ENCODE data around the gene SIGLEC1.
A peak's percentile ranks its signal among the peaks of the same experiment; 100 is the strongest.

Gene SIGLEC1

DNA sequence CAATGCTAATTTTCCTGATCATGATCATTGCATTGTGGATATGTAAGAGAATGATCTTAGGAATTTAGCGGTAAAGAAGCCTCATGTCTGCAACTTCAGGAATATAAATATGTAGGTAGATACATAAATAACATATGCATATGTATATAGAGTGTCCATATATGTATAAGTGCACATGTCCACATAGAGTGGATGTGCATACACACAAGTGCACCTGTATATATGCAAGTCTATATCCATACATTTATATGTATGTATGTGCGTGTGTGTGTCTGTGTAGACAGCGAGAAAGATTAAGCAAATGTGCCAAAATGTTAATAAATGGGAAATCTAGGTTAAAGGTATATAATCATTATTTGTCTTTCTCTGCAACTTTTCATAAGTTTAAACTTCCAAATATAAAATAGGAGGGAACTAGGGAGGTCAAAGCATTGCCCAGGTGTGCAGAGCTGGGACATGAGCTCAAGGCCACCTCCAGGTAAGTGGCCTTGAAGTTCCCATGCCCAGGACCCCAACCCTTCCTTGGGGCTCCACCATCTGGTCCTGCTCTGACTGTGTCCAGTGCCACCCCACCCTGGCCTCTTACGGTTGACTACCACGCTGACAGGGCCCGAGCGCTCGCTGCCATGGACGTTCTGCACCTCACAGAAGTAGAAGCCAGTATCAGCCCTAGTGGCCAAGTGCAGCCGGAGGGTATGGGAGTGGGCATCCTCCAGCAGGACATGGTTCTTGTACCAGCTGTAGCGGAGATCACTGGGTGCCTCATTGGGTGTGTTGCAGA lies 9.6 kb downstream of the SIGLEC1 start:
- DNase-seq = no peak

DNA sequence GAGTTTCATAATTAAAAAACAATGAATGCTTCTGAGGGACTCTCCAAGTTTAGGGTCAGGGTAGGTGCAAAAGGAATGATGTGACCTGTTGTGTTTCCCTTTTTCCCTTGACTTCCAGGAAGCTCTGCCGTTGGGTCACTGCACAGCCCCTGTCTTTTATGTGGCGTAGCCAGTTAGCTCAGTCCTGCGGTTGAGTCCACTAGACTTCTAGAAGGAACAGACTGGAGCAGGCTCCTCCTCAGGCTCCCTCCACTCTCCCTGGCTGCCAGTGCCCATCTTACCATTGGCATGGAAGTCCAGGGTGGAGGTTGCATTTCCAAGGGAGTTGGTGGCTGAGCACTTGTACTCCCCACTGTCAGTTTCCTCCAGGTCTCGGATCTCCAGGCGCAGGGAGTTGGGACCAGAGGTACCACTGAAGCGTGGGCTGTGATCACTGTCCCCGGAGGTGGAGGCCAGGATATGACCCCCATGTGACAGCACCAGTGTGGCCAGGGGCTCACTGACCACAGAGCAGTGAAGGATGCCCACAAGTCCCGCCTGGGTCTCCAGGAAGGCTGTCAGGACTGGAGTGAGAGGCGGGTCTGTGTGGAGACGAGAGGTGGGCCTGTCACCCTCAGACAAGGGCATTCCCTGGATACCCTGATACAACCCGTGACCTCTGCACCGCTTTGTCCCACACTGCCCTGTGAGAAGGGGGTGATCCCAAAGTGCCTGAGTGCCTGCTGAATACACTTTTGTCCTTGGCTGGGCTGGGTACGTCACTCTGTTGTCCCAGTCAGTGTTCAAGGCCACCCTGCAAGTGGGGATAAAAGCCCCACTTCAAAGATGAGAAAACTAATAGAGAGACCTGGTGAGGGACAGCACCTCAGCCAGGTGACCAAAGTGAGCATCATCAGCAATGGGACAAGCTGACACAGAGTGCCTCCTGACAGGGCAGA lies 11.1 kb downstream of the SIGLEC1 start:
- no peak for DNase-seq

DNA sequence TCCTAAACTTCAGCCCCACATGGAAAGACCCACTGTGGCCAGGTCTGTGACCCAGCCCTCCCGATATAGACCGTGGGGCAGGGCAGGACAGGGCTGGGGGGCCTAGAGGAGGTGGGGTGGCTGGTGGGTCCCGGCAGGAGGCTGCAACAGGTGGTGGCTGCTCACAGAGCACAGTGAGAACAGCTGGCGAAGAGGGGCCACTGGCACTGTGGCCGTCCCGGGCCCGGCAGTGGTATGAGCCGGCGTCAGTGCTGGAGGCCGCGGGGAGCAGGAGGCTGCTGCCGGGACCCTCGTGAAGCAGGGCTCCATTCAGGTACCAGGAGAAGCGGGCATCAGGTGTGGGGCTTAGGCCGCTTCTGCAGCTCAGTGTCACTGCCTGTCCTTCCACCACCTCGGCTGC lies 13.4 kb downstream of the SIGLEC1 start:
- DNase-seq = no peak

DNA sequence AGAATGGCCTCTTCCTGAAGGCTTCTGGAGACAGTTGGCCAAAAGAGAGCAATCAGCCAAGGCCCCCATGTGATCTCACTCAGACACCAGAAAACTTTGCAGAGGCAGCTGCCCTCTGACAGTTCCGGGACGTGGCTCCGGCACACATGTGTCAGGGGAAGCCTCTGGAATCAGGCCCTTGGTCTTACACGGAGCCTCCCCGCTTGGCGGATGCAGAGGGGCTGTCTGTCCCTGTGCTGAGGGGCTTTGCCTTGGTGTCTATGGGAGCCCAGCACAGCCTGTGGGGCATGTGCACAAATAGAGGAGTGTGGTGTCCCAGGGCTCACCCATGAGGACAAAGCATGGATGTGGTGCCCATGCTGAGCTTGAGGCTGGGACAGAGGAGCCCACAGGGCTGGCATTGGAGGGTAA lies 13.8 kb downstream of the SIGLEC1 start:
- DNase-seq = no peak

DNA sequence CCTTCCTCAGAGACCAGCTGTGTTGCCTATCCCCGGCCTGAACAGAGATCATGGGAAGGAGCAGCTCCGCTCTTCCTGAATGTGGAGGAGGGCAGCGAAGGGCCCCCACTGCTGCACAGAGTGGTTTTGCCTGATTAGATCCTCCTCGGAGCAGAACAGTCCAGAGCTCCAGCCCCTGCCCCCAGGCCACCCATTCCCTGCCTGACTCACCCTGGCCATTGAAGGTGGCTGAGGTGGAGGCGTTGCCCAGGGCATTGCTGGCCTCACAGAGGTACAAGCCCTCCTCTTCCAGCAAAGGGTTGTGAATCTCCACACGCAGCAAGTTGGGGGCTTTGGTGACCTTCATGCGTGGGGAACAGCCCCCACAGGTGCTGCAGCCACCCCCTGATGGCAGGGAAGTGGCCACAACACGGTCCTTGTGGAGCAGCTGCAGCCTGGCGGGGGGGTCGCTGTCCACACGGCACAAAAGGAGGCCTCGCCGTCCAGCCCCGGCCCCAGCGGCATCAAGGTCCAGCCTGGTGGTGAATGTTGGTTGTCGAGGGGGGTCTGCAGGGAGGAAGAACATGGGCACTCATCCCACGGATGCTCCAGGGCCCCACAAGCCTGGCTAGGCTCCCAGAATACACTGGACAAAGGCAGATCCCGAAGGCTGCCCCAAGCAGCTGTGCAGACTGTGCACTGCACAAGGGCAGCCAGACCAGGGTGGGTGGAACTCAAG lies 14.7 kb downstream of the SIGLEC1 start:
- DNase-seq = no peak

DNA sequence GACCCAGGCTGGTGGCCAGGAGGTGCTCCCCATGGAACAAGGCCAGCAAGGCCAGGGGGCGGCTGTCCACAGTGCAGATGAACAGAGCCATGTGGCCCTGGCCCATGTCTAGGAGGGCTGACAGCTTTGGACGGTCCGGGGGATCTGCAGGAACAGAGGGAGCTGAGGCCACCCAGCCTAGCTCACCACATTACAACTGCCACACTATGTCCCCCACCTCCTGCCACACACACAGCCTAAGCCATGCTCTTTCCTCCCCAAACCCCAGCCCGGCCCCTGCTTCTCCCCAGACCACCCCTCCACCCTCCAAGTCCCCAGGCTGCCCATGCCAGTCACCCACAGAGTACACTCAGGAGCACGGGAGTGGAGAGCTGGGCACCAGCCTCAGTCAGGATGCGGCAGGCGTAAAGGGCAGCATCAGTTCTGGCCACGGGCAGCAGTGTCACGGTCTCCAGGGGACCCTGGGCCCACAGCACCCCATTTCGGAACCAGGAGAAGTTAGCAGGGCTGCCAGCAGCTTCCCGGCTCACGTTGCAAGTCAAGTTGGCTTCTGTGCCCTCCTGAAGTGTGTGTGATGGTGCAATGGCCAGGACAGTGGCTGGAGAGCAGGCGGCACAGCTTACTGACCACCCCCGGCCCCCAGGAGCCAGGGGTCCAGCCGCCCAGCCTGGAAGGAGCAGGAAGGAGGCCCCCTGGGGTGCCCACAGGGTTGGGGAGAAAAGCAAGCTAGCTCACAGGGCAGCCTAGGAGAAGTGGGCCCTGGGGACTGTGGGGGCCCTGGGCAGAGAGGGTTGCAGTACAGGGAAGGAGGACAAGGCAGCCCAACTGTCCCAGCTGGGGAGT lies 15.4 kb downstream of the SIGLEC1 start:
- DNase-seq = no peak

DNA sequence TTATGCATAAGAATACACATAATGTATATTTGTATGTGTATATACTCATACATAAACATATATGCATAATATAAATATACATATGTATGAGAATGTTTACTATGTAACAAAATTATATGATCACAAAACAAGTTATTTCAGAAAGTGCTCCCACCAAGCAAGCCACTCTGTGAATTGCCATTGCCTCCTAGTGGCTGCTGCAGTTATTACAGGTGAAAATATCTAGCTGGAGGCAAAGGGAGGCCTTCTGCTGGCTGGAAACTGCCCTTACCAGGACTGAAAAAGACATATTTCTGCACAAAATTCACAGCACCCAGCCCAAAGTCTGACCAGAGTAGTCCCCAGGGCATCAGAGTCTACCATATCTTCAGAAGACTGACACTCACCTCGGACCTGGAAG lies 16.2 kb downstream of the SIGLEC1 start:
- no peak for DNase-seq

DNA sequence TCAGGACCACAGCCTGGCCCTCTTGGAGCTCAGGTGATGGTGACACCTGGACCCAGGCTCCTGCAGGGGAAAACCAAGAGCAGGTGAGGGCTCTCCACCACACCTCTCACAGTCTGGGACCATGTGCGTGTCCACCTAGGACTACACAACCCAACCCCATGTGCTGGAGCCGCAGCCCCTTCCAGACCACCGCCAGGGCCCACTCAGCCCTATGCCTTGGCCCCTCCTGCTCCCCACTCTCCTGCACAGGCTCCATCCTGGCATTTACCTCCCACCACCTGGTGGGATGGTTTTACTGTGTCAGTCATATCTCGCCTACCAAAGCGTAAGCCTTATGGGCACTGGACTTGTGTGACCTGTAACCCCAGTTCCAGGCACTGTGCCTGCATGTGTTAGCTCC lies 17.5 kb downstream of the SIGLEC1 start:
- DNase-seq = no peak

DNA sequence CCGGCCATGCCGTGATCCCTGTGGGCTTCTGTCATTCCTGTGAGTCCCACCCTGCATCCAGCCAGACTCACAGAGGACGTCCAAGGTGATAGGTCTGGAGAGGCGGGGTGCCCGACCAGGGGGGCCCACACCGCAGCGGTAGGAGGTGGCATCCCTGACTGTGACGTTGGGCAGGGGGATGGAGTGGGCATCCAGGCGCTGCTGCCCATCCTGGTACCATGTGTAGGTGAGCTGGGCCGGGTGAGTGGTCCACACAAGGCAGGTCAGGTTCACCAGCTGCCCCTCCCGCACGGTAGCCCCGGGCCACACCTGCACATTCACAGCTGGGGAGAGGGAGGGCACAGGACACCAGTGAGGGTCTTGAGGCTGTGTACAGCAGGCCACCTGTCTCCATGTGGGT lies 19.0 kb downstream of the SIGLEC1 start:
- DNase-seq = no peak

DNA sequence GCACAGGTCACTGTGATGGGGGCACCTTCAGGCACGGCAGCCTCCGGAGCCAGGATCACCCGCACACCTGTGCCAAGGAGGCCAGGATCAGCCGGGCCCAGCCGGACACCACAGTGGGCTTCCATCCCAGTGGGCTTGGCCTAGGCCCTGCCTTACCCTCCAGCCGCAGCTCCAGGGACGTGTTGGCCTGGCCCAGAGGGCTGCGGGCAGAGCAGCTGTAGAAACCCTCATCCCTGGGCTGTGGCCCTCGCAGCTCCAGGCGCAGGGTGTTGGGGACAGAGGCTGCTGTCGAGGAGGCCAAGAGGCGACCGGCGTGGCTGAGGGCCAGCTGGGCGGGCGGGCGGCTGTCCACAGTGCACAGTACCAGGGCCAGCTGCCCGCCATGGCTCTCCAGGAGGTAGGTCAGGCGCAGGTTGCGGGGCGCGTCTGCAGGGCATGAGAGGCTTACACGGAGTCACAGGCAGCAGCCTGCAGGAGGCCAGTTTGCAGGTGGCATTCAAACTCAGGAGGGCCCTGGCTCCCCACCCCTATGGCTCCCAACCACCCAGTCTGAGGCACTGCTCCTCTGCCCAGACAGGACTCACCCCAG lies 19.6 kb downstream of the SIGLEC1 start:
- DNase-seq = no peak

DNA sequence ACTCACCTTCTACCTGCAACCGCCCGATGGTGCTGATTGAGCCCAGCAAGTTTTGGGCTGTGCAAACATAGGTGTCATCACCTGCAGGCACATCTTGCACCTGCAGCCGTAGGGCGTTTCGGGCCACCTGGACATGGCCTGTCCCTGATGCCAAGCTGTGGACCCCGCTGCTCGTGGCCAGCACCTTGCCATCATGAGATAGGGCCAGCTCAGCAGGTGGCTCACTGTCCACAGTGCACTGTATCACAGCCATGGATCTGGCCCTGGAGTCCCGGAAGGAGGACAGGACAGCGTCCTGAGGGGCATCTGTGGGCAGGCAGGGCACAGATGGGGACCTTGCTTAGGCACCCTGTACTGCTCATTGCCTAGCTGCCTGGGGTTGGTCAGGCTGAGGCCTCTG lies 20.5 kb downstream of the SIGLEC1 start:
- DNase-seq = no peak

DNA sequence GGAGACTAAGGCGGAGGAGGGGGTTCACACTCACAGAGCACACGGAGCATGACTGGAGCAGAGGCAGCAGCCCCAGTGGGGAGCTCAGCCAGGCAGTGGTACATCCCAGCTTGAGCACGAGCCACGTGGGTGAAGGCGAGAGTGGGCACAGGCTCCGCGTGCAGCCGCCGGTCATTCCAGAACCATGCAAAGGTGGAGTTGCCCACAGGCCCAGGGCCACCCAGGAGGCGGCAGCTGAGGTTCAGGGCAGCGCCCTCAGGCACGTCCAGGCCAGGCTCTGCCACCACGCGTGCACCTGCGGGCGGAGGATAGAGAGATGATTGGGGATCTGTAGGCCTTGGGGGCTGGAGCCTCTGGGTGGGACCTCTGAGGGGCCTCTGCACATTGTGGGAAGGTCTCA lies 21.1 kb downstream of the SIGLEC1 start:
- no peak for DNase-seq

DNA sequence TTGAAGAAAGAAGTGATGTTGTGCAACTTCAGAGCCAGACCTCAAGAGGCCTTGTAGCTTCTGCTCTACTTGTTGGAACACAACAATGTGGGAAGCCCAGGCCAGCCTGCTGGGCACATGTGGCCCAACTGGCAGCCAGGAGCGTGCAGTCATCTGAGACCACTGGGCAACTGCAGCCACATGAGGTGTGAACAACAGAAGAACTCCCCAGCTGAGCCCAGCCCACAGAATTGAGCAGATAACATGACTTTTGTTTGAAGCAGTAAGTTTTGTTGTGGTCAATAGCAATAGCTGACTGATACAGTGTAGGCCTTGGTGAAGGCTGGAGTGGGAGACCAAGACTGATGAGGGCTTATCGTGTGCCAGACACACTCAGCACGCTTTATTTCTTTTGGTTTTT lies 22.0 kb downstream of the SIGLEC1 start:
- no peak for DNase-seq

DNA sequence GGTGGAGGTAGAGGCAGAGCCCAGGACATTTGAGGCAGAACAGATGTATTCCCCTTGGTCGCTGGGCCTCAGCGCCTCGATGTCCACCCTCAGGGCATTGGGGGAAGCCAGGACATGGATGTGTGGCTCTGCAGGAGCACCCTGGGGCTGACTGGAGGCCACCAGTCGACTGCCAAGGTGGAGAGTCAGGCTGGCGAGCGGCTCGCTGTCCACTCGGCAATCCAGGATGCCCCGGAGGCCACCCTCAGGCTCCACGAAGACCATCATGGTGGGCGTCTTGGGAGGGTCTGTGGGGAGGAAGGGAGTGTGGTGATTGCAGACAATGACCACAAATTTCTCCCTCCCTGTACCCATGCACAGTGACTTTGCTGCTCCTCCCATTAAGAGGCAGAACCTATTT lies 22.4 kb downstream of the SIGLEC1 start:
- no peak for DNase-seq

DNA sequence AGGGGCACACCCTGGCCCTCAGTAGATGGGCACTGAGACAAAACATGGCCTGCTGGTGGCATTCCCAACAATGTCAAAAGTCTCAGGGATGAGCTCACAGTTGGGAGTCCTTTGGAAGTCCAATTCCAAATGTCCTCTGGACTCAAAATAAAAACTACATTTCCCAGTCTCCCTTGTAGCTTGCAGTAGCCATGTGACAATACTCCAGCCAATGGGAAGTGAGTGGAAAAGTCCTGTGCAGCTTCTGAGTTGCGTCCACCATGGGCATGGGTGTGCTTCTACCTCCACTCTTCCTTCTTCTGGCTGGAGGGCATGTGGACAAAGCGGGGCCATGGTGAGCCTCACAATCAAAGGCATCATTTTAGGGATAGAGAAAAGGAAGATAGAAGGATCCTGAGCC lies 24.7 kb downstream of the SIGLEC1 start:
- peak in 5 of 56 donors; percentile 13 to 41 (median 36) for DNase-seq

DNA sequence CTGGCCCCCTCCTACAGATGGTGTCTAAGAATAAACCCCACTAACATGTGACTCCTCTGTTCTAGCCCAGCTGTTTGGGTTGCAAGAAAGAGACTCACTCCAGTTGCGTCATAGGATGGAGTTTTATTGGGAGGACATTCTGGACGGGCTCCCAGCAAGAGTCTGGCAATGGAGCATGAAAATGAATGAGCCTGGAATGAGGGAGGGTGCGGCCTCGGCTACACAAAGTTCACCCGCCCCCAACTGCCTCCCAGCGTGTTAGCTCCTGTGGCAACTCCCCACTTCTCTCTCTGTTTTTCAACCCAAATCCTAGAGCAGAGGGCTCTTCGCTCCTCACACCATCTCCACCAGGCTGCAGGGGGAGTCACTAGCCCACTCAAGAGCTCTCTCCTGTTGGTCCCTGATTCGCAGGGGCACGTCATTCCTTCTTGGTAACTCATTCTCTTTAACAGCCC lies 25.5 kb downstream of the SIGLEC1 start:
- peak in 44 of 56 donors; percentile 2 to 77 (median 40) for DNase-seq

DNA sequence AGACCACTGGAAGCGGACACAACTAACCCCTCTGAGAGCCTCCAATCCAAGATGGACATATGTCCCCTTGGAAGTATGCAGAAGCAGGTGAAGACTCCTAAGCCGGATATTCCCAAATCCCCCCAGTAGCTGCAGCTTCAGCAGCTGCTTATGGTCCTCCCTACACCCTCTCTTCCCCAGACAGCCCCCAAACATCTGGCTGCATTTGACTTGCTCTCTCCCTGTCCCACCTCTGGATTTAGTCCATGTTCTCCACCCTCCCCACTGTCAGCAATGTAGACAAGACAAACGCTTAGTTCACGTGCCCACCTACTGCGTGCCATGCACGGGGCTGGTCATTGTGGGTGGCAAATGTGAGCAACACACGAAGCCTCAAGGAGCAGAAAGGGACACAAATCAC lies 26.0 kb downstream of the SIGLEC1 start:
- no peak for DNase-seq

DNA sequence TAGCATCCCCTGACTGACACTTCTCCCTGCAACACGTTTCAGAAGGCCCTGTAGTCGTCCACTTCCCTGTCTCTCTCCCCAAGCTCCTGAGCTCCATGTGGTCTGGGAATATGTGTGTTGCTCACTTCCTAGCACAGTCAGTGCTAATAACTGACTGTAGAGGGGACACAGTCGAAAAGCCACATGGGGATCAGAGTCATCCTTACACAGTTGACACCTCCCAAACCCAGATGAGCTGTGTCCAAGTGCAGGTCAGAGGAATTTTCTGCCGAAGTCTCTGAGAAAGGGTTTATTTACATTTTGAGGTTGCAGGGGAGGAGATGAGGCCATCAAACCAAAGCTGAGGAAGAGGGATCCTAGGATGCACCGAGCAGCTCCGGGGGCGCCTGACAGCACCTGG lies 27.1 kb downstream of the SIGLEC1 start:
- no peak for DNase-seq

DNA sequence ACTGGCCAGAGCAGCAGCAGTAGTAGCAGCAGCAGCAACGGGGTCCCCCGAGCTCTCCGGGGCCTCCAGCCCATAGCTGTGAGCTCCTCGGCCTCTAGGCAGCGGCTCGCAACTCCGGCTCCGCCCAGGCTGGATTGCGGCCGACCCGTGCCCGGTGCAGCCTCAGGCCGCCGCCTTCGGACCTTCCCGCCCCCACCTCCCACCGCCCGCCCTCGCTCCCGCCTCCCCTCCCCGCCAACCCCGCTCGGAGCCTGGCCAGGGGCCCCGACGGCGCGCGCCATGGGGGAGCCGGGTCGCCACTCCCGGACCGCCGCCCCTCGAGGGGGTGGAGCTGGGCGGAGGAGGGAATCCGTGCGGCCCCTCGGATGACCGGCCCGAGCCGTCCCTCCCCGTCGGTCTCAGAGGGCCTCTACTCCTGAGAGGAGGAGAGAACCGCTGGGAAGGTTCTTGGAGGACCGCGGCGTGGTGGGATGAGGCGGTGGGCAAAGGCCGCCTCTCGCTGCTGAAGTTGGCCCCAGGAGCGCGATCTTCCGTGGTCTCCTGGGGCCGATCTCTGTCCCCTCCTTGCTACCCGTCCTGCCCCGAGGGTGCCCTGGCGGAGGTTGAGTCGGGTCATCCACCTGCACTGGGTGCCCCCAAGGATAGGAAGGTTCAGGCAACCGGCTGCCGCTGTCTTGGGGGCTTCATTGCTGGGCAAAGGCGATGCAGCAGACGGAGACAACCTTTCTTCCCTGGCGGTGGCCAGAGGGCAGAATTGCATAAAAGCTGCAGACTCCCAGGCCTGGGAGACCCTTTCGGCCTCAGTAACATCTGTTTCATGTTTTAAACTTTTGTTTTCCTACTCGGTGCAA lies 30.2 kb downstream of the SIGLEC1 start, which contains the start of gene ADAM33:
Gene ADAM33 (minus strand): TSS at position 80 of the 851 bp plus-strand sequence. CDS start 6 bp downstream, at position 74.
- DNase-seq = peak in 2 of 56 donors; percentile 16 to 52
